GM10248 (cell line): Measurements from ENCODE around the gene ITCH.

Source experiments
- CTCF ChIA-PET: fragments of 300-600 bp; sonication (Branson Sonifier 250); formaldehyde crosslinking; extraction: SDS; loops from one replicate; lab custom pipeline; 2021; ENCODE audit warnings: antibody characterized with exemption; lab: Yijun Ruan, JAX
- POLR2A ChIA-PET: fragments of 350-650 bp; sonication (Branson Sonifier 250); formaldehyde crosslinking; extraction: SDS; loops from one replicate; lab custom pipeline; 2020; ENCODE audit warnings: antibody characterized with exemption; lab: Yijun Ruan, JAX
- DNase-seq: peaks from one replicate; pipeline ENCODE4 v3.0.0; 2012; ENCODE audit errors: extremely low spot score
- TF ChIP-seq, protein P1 (sequence below): IDR thresholded peaks from 2 replicates; pipeline ENCODE4 v1.5.1; 2012; ENCODE audit warnings: mild to moderate bottlenecking, low read depth; ENCODE audit errors: extremely low read depth, missing control alignments, control extremely low read depth

The ITCH gene

DNA sequence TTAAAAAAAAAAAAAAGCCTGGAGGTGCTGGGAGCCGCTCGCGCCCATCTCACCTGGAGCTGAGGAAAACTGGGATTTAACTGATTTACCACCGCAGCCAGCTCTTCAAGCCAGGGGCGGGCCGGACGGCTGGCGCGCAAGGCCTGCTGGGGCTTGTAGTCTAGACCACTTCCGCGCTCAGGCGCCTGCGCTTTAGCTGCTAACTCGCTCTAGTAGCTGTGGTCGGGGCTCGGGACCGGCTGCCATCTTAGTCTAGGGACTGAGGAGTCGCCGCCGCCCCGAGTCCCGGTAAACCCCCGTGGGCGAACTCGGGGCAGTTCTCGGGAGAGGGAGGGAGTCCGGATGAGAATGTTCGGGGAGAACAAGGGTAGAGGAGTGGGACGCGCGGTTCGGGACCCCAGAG, at the start of gene ITCH:
TSS of gene ITCH (plus strand) at position 212 of the 403 bp plus-strand sequence. CDS start 30,539 bp downstream, outside the sequence.
- TF ChIP-seq, protein P1, sequence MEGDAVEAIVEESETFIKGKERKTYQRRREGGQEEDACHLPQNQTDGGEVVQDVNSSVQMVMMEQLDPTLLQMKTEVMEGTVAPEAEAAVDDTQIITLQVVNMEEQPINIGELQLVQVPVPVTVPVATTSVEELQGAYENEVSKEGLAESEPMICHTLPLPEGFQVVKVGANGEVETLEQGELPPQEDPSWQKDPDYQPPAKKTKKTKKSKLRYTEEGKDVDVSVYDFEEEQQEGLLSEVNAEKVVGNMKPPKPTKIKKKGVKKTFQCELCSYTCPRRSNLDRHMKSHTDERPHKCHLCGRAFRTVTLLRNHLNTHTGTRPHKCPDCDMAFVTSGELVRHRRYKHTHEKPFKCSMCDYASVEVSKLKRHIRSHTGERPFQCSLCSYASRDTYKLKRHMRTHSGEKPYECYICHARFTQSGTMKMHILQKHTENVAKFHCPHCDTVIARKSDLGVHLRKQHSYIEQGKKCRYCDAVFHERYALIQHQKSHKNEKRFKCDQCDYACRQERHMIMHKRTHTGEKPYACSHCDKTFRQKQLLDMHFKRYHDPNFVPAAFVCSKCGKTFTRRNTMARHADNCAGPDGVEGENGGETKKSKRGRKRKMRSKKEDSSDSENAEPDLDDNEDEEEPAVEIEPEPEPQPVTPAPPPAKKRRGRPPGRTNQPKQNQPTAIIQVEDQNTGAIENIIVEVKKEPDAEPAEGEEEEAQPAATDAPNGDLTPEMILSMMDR: no peak
- CTCF ChIA-PET: interaction anchor here (0.7 to 3.8 kb wide), 5 partner anchors 14 to 406 kb away, joined by 3 to 19 read pairs (median 6); no protein-coding TSS in a partner anchor
- POLR2A ChIA-PET: interaction anchor here (0.5 to 1.1 kb wide), 7 partner anchors 14 to 257 kb away, joined by 3 to 11 read pairs (median 5); no protein-coding TSS in a partner anchor
- peak; percentile 96 for DNase-seq

DNA sequence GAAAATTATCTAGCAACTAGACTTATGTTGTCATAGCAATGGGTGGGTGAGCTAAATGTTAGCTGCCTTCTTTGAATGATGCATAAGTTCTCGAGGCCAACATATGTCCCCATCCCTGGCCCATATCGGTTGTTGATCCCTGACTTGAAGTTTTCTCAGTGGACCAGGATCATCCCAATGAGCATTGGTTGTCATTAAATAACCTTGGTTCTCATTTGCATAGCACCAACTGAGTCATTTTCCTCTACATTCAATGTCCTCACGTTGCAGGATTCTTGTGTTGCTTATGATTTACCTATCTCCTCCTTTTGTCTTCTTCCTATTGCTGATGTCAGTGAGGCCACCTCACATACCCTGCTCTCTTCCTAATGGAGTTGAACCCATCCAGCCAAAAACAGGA, 47.8 kb upstream of the ITCH start:
- CTCF ChIA-PET: interaction anchor here (1.0 to 5.7 kb wide), 9 partner anchors 13 to 488 kb away, joined by 3 to 94 read pairs (median 28); partner anchors contain the start of gene AHCY
- TF ChIP-seq, protein P1: no peak
- POLR2A ChIA-PET: no interaction called here
- no peak for DNase-seq

DNA sequence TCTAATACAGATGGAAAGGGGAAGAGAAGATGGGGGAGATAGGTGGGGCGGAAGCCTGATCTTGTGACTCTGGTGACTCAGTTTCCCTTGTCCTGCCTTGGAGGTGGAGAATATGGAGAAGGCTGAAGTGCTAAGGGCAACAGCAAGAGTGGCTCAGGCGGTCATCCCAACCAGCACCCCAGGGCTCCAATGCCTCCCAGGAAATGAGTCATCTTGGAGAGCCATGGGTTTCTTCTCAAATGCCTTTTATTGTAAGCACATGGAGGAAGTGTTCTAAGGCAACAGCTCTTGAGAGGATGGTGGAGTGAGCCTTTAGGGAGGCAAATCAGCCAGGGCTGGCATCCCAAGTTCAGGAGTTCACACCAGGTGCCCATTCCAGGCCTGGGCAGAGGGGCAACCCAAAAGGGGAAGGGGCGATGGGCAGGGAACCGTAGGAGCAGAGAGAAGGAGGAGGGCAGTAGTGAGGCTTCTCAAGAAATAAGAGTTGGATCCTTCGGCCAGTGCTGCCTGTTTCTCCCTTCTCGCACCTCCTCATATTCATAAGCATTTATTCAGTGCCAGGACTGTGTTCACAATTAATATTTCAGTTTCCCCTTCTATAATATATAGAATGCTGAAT, 46.8 kb upstream of the ITCH start:
- ChIA-PET POLR2A (no interaction called here), CTCF (interaction anchor here (1.1 to 5.7 kb wide), 3 partner anchors 34 to 221 kb away, joined by 3 to 29 read pairs (median 3); partner anchors contain the start of gene DYNLRB1)
- TF ChIP-seq, protein P1: no peak
- no peak for DNase-seq

DNA sequence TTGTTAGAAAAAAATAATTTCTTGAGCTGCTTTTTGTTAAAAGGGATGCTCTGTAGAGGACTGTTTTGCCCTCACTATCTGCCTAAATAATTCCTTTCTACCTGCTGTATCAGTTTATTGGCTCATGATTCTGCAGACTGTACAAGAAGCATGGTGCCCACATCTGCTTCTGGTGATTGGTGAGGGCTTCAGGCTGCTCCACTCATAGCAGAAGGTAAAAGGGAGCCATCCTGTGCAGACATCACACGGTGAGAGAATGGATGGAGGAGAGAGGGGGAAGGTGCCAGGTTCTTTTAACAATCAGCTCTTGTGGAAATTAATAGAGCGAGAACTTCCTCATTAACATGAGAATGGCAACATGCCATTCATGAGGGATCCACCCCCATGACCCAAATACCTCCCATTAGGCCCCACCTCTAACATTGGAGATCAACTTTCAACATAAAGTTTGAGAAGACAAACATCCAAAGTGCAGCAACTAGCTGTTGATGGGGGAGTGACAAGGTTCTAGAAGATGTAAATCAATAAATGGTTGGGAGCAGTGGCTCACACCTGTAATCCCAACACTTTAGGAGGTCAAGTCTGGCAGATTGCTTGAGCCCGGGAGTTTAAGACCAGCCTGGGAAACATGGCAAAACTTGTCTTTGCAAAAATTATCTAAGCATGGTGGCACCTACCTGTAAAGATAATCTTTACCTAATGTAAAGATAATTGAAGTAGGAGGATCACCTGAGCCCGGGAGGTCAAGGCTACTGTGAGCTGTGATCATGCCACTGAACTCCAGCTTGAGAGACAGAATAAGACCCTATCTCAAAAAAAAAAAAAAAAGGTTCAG, 44.2 kb upstream of the ITCH start:
- no peak for DNase-seq
- ChIA-PET CTCF (interaction anchor here (1.1 to 1.7 kb wide), 2 partner anchors 9 to 449 kb away, joined by 4 to 5 read pairs; no protein-coding TSS in a partner anchor), POLR2A (no interaction called here)
- TF ChIP-seq, protein P1: no peak

DNA sequence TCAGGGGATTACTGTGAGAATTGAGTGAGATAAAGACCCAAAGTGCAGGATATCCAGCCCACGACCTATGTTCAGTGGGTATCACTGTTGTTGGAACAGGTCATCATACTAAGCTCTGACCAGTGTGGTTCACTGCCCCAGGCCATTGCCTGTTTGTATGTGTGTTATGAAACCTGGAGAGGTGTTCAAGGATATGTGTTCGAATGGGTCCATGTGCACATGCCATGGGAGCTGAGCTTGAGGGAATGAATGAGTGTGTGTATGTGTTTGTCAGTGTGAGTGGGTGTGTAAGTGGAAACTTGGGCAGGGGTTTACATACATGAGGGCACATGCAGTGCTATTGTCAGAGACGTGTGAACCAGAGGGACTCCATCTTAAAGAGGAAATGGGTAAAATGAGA, 42.2 kb upstream of the ITCH start:
- TF ChIP-seq, protein P1: no peak
- ChIA-PET POLR2A (no interaction called here), CTCF (interaction anchor here (1.1 to 1.3 kb wide), 2 partner anchors 8 to 9 kb away, joined by 3 to 5 read pairs; no protein-coding TSS in a partner anchor)
- no peak for DNase-seq
